Uterus (tissue), 4 donors: ENCODE results near the gene TUT4. TPM values are rescaled to one million over a fixed set of nuclear protein-coding genes. Genes with fewer than 3 reads are reported as not detected.

Source experiments
- DNase-seq, 2 donors: peaks; one replicate each; pipeline ENCODE4 v3.0.0-alpha.2; 2019 to 2020
- H3K27ac ChIP-seq, 2 donors: fragments of 200-600 bp; sonication (generic); 1 replicate in 1 of 2; 2 replicates in 1 of 2; pipeline ENCODE4 v1.5.1; 2016 to 2018
- H3K27me3 ChIP-seq, 2 donors: fragments of 200-600 bp; sonication (generic); one replicate each; pipeline ENCODE4 v1.5.1; 2018 to 2019; ENCODE audit warnings: control low read depth in 1 of 2
- H3K36me3 ChIP-seq, 2 donors: fragments of 200-600 bp; sonication (generic); one replicate each; pipeline ENCODE4 v1.5.1; 2019; ENCODE audit warnings: control low read depth in 1 of 2
- H3K4me1 ChIP-seq, 2 donors: fragments of 200-600 bp; sonication (generic); one replicate each; pipeline ENCODE4 v1.5.1; 2018 to 2019; ENCODE audit warnings: control low read depth in 1 of 2
- H3K4me3 ChIP-seq, 2 donors: fragments of 200-600 bp; sonication (generic); 1 replicate in 1 of 2; 2 replicates in 1 of 2; pipeline ENCODE4 v1.5.1; 2018 to 2019; ENCODE audit warnings: mild to moderate bottlenecking in 1 of 2
- H3K9me3 ChIP-seq, 2 donors: fragments of 200-600 bp; sonication (generic); one replicate each; pipeline ENCODE4 v1.5.1; 2019; ENCODE audit warnings: control low read depth in 1 of 2
- CTCF ChIP-seq, 4 experiments: fragments of 200-600 bp in 2 of 4; fragments of 450-650 bp in 2 of 4; sonication (generic) in 2 of 4; IDR thresholded peaks; one replicate each; pipeline ENCODE4 v1.5.1; 2016 to 2019; ENCODE audit warnings: antibody characterized with exemption in 4 of 4, mild to moderate bottlenecking in 2 of 4, moderate library complexity in 1 of 4
- POLR2A ChIP-seq, 2 donors: fragments of 450-650 bp; IDR thresholded peaks; one replicate each; pipeline ENCODE4 v1.6.1; 2016; ENCODE audit warnings: antibody characterized with exemption in 2 of 2, mild to moderate bottlenecking in 1 of 2, moderate library complexity in 1 of 2
- intact Hi-C: fragments of 100-400 bp; cut with DNase I; formaldehyde crosslinking; loops from one replicate; pipeline ENCODE4 v1.15.1; 2023; ENCODE audit warnings: low total_unique reads
- total RNA-seq, 4 donors: library from RNA; depleted of rRNA in 3 of 4; stranded (reverse); fragments of >200 nt in 3 of 4; gene quantifications; one replicate each; pipeline versions ENCODE4 v1.1.0 to v1.2.4, GENCODE V29; 2014 to 2023
- donor health status: DM: yes; HTN: yes; CAD: no.

Gene TUT4
- total RNA-seq, 4 donors from 2014 or later, result 105 to 138 (median 127) TPM

- intact Hi-C loops, result no loop called here
- no peak overlapping the region for H3K4me3 ChIP-seq
Observed at GRCh38 chr1:52593495-52593894, 40.6 kb upstream of the TUT4 start.

GRCh38 chr1:52592637-52593323 is 39.9 kb upstream of the TUT4 start:
- no peaks in the 10 kb centered on the region for H3K9me3 ChIP-seq

More at GRCh38 chr1:52593495-52593894, 40.6 kb upstream of the TUT4 start:
- no peaks in the 10 kb centered on the region for H3K27me3 ChIP-seq
- no peak overlapping the region for H3K27ac ChIP-seq
- no peaks in the 10 kb centered on the region for H3K9me3 ChIP-seq
- no peaks in the 10 kb centered on the region for H3K4me1 ChIP-seq
- TF ChIP-seq POLR2A (IDR thresholded peaks at IDR 0.05) (no peak), CTCF (IDR thresholded peaks at IDR 0.05) (no peak)
- H3K36me3 ChIP-seq, result no peaks in the 10 kb centered on the region
- DNase-seq, result no peak

GRCh38 chr1:52590266-52590665 is 37.4 kb upstream of the TUT4 start:
- intact Hi-C loops, result no loop called here
- H3K36me3 ChIP-seq, result no peaks in the 10 kb centered on the region
- TF ChIP-seq CTCF (IDR thresholded peaks at IDR 0.05) (no peak), POLR2A (IDR thresholded peaks at IDR 0.05) (no peak)
- no peaks in the 10 kb centered on the region for H3K4me1 ChIP-seq
- no peak for DNase-seq
- no peak overlapping the region for H3K27ac ChIP-seq
- H3K4me3 ChIP-seq, result no peak overlapping the region
- H3K9me3 ChIP-seq, result no peaks in the 10 kb centered on the region
- H3K27me3 ChIP-seq, result no peaks in the 10 kb centered on the region

More at GRCh38 chr1:52592637-52593323, 39.9 kb upstream of the TUT4 start:
- no peak for TF ChIP-seq POLR2A (IDR thresholded peaks at IDR 0.05)
- TF ChIP-seq CTCF (IDR thresholded peaks at IDR 0.05), result no peak
- Histone ChIP-seq H3K27ac (no peak overlapping the region), H3K4me1 (no peaks in the 10 kb centered on the region), H3K4me3 (no peak overlapping the region), H3K27me3 (no peaks in the 10 kb centered on the region), H3K36me3 (no peaks in the 10 kb centered on the region)
- intact Hi-C loops, result no loop called here
- no peak for DNase-seq

GRCh38 chr1:52588535-52588934 is 35.6 kb upstream of the TUT4 start:
- Histone ChIP-seq H3K4me3 (no peak overlapping the region), H3K9me3 (no peaks in the 10 kb centered on the region), H3K27ac (no peak overlapping the region), H3K36me3 (no peaks in the 10 kb centered on the region), H3K4me1 (no peaks in the 10 kb centered on the region), H3K27me3 (no peaks in the 10 kb centered on the region)
- no peak for TF ChIP-seq POLR2A (IDR thresholded peaks at IDR 0.05)
- no peak for TF ChIP-seq CTCF (IDR thresholded peaks at IDR 0.05)
- intact Hi-C loops, result no loop called here
- DNase-seq, result no peak

GRCh38 chr1:52588027-52588426 is 35.1 kb upstream of the TUT4 start:
- no peaks in the 10 kb centered on the region for H3K36me3 ChIP-seq
- intact Hi-C loops, result no loop called here

More at GRCh38 chr1:52588027-52588426, 35.1 kb upstream of the TUT4 start:
- TF ChIP-seq POLR2A (IDR thresholded peaks at IDR 0.05) (no peak), CTCF (IDR thresholded peaks at IDR 0.05) (no peak)
- no peak overlapping the region for H3K4me3 ChIP-seq
- no peak overlapping the region for H3K27ac ChIP-seq
- no peaks in the 10 kb centered on the region for H3K4me1 ChIP-seq
- H3K9me3 ChIP-seq, result no peaks in the 10 kb centered on the region
- H3K27me3 ChIP-seq, result no peaks in the 10 kb centered on the region
- no peak for DNase-seq
